Measurements from ENCODE around the gene UQCC3. TPM values are rescaled to one million over a fixed set of nuclear protein-coding genes. Genes with fewer than 3 reads are reported as not detected.

UQCC3 gene
- total and polyA plus RNA-seq, 2 donors from 2014 or later: 7.6 to 24.8 TPM

- H3K4me3 ChIP-seq (ENCODE audit: low read length in 3 of 3): peak overlapping the region; percentile 64 to 90 (median 72)
- H3K36me3 ChIP-seq (ENCODE audit: control insufficient read depth in 2 of 3, insufficient read depth in 3 of 3, low read length in 3 of 3): peaks cover 0 to 19% (median 5%) of the 10 kb centered on the region in 3 donors
- H3K9ac ChIP-seq (ENCODE audit: low read length in 3 of 3): peak overlapping the region; percentile 40 to 94 (median 80)
- no peak for DNase-seq
- no peaks in the 10 kb centered on the region for H3K27me3 ChIP-seq (ENCODE audit: control insufficient read depth, insufficient read depth, low read length)
- FAIRE-seq: no peak
- peak overlapping the region; percentile 83 to 86 for H3K27ac ChIP-seq (ENCODE audit: low read depth in 2 of 2, low read length in 2 of 2)
- TF ChIP-seq CTCF (IDR thresholded peaks at IDR 0.05; ENCODE audit: borderline replicate concordance, extremely low read depth, insufficient read depth): no peak
- H3K4me1 ChIP-seq (ENCODE audit: control insufficient read depth in 2 of 3, insufficient read depth in 2 of 3, low read depth in 1 of 3, low read length in 3 of 3): peaks cover 0 to 8% (median 4%) of the 10 kb centered on the region in 3 donors
- intact Hi-C loops (cut with DNase I): no loop called here
- no peaks in the 10 kb centered on the region for H3K9me3 ChIP-seq (ENCODE audit: control insufficient read depth in 2 of 3, insufficient read depth in 1 of 3, low read length in 3 of 3)
These were observed 19.1 kb upstream of the UQCC3 start for GRCh38 chr11:62652161-62653006.

GRCh38 chr11:62654297-62654696, 17.2 kb upstream of the UQCC3 start:
- intact Hi-C loops (cut with DNase I): no loop called here
- FAIRE-seq (no peak), DNase-seq (no peak)
- peaks cover 0 to 4% (median 4%) of the 10 kb centered on the region in 3 donors for H3K36me3 ChIP-seq (ENCODE audit: control insufficient read depth in 2 of 3, insufficient read depth in 3 of 3, low read length in 3 of 3)
- TF ChIP-seq CTCF (IDR thresholded peaks at IDR 0.05; ENCODE audit: borderline replicate concordance, extremely low read depth, insufficient read depth): no peak
- no peak overlapping the region for H3K9ac ChIP-seq (ENCODE audit: low read length in 3 of 3)
- H3K27me3 ChIP-seq (ENCODE audit: control insufficient read depth, insufficient read depth, low read length): no peaks in the 10 kb centered on the region
- H3K9me3 ChIP-seq (ENCODE audit: control insufficient read depth in 2 of 3, insufficient read depth in 1 of 3, low read length in 3 of 3): no peaks in the 10 kb centered on the region
- peaks cover 0 to 8% (median 4%) of the 10 kb centered on the region in 3 donors for H3K4me1 ChIP-seq (ENCODE audit: control insufficient read depth in 2 of 3, insufficient read depth in 2 of 3, low read depth in 1 of 3, low read length in 3 of 3)
- H3K27ac ChIP-seq (ENCODE audit: low read depth in 2 of 2, low read length in 2 of 2): no peak overlapping the region
- no peak overlapping the region for H3K4me3 ChIP-seq (ENCODE audit: low read length in 3 of 3)

GRCh38 chr11:62656796-62657429, 14.6 kb upstream of the UQCC3 start:
- H3K4me3 ChIP-seq (ENCODE audit: low read length in 3 of 3): no peak overlapping the region
- DNase-seq: peak in 1 of 5 donors; percentile 15
- H3K36me3 ChIP-seq (ENCODE audit: control insufficient read depth in 2 of 3, insufficient read depth in 3 of 3, low read length in 3 of 3): no peaks in the 10 kb centered on the region
- no peak overlapping the region for H3K27ac ChIP-seq (ENCODE audit: low read depth in 2 of 2, low read length in 2 of 2)
- no peaks in the 10 kb centered on the region for H3K27me3 ChIP-seq (ENCODE audit: control insufficient read depth, insufficient read depth, low read length)
- intact Hi-C loops (cut with DNase I): no loop called here
- no peaks in the 10 kb centered on the region for H3K9me3 ChIP-seq (ENCODE audit: control insufficient read depth in 2 of 3, insufficient read depth in 1 of 3, low read length in 3 of 3)
- H3K4me1 ChIP-seq (ENCODE audit: control insufficient read depth in 2 of 3, insufficient read depth in 2 of 3, low read depth in 1 of 3, low read length in 3 of 3): peaks cover 0 to 4% (median 4%) of the 10 kb centered on the region in 3 donors
- no peak overlapping the region for H3K9ac ChIP-seq (ENCODE audit: low read length in 3 of 3)
- FAIRE-seq: no peak
- no peak for TF ChIP-seq CTCF (IDR thresholded peaks at IDR 0.05; ENCODE audit: borderline replicate concordance, extremely low read depth, insufficient read depth)

Measured in kidney (tissue), 14 donors.